Omental fat pad (tissue), 4 donors: ENCODE data around the gene SMIM7. TPM values are rescaled to one million over a fixed set of nuclear protein-coding genes. Genes with fewer than 3 reads are reported as not detected.

Experiments
- ATAC-seq: fragments of 150-250 bp; one replicate; pipeline ENCODE4 v1.9.1; 2016; ENCODE audit warnings: mild to moderate bottlenecking, moderate library complexity; ENCODE audit not compliant: low FRiP score
- DNase-seq: peaks from one replicate; pipeline ENCODE4 v3.0.0-alpha.2; 2019; ENCODE audit warnings: low spot score
- total RNA-seq, 4 donors: library from RNA; depleted of rRNA; stranded (reverse); fragments of >200 nt; gene quantifications; one replicate each; pipeline ENCODE4 v1.1.0, GENCODE V29; 2016
- TF ChIP-seq, protein P1 (sequence below), 3 donors: fragments of 450-650 bp; IDR thresholded peaks; one replicate each; pipeline ENCODE4 v1.5.1; 2016 to 2017; ENCODE audit warnings: antibody characterized with exemption in 3 of 3, mild to moderate bottlenecking in 3 of 3, moderate library complexity in 2 of 3

Gene SMIM7
- total RNA-seq, 4 donors from 2014 or later = 86.8 to 128 (median 123) TPM

DNA sequence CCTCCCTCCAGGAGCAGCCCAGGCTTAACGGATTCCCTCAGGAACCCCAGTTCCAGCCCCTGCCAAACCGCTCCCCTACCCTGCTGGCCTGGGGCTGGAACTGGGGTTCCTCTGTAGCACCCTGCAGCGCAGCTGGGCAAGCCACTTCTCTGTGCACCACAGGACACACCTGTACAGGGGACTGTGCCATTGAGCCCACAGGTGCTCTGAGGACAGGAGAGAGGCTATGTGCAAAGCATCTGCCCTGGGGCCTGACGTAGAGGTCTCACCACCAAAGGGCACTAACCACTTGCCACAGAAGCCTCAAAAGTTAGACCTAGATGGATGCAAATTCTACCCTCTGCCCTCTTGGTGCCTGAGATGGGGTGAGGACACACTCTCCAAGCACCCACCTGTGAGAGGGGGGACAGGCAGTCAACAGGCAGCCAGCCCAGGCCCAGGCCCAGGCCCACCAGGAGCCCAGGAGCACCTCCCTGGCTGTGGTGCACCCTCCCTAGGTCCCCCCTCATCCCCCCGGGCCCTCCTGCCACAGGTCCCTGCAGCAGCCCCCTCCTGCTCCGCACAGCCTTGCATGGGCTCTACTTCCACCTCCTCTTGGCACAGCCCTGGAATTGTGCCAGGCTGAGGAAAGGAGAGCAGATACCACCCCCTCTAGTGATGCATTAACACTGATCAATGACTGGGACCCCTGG lies 60.1 kb downstream of the SMIM7 start:
- DNase-seq = no peak
- TF ChIP-seq, protein P1, sequence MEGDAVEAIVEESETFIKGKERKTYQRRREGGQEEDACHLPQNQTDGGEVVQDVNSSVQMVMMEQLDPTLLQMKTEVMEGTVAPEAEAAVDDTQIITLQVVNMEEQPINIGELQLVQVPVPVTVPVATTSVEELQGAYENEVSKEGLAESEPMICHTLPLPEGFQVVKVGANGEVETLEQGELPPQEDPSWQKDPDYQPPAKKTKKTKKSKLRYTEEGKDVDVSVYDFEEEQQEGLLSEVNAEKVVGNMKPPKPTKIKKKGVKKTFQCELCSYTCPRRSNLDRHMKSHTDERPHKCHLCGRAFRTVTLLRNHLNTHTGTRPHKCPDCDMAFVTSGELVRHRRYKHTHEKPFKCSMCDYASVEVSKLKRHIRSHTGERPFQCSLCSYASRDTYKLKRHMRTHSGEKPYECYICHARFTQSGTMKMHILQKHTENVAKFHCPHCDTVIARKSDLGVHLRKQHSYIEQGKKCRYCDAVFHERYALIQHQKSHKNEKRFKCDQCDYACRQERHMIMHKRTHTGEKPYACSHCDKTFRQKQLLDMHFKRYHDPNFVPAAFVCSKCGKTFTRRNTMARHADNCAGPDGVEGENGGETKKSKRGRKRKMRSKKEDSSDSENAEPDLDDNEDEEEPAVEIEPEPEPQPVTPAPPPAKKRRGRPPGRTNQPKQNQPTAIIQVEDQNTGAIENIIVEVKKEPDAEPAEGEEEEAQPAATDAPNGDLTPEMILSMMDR (IDR thresholded peaks at IDR 0.05) = no peak
- no peak for ATAC-seq

DNA sequence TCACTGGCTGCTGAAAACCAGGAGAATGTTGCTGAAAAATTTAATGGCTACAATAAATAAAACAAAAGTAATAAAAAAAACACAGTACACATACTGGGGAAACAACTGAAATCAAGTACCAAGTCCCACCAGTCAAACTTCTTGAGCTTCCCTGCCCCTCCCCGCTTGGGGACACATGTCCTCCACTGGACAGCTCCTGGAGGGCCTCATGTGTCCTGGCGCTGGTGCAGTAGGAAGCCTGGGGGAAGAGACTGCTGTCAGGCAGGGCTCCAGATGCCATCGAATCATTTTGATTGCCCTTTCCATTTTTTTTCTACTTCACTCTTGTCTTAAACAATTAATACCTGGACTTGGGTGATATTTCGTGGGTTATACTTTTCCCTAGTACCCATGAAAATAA lies 61.1 kb downstream of the SMIM7 start:
- ATAC-seq (no peak), DNase-seq (no peak)
- TF ChIP-seq, protein P1 (IDR thresholded peaks at IDR 0.05) = no peak

DNA sequence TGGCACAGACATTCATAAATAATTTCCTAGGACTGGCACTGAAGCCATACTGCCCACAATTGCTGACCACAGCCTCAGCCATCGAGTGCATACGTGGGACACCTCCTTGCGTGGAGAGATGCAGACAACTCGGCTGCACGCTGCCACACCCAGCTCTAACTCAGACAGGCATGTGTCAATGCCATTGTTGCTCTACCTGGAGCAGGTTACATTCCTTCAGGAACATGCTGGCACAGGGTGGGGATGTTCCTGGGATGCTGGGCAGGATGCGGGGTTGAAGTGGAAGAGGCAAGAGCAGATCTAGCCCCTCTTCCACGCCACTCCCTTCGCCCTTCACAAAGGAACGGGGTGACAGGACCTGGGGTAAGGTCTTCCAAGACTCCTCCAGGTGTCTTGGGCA lies 63.5 kb downstream of the SMIM7 start:
- DNase-seq (no peak), ATAC-seq (no peak)
- TF ChIP-seq, protein P1 (IDR thresholded peaks at IDR 0.05) = no peak

Other genes with a start within 250 kb of the SMIM7 start
- gene EPS15L1, start 188.2 kb downstream of the SMIM7 start, total RNA-seq = 10 to 100 TPM; 12.9 to 37.0 (median 20.1) TPM
- not detected for gene CALR3, start 164.0 kb downstream of the SMIM7 start, total RNA-seq
- gene C19orf44, start 163.8 kb downstream of the SMIM7 start, total RNA-seq = 1 to 10 TPM; 3.7 to 9.1 (median 5.6) TPM
- 10 to 100 TPM in 2 of 4 donors, 1 to 10 TPM in 2; 5.9 to 25.1 (median 10.8) TPM for gene CHERP, start 117.7 kb downstream of the SMIM7 start, total RNA-seq
- gene SLC35E1, start 87.7 kb downstream of the SMIM7 start, total RNA-seq = 10 to 100 TPM; 22.9 to 46.3 (median 36.1) TPM
- 10 to 100 TPM in 1 of 4 donors, 1 to 10 TPM in 3; 7.2 to 15.5 (median 8.2) TPM for gene MED26, start 31.9 kb downstream of the SMIM7 start, total RNA-seq
- gene TMEM38A, start 995 bp upstream of the SMIM7 start, total RNA-seq = 1 to 10 TPM; 1.4 to 7.6 (median 1.9) TPM
- gene NWD1, start 59.7 kb upstream of the SMIM7 start, total RNA-seq = under 1 TPM in 1 of 4 donors, not detected in 3; 0.32 TPM
- gene SIN3B, start 169.3 kb upstream of the SMIM7 start, total RNA-seq = 10 to 100 TPM; 33.7 to 87.8 (median 44.9) TPM
- gene F2RL3, start 228.9 kb upstream of the SMIM7 start, total RNA-seq = 10 to 100 TPM in 2 of 4 donors, 1 to 10 TPM in 2; 4.1 to 31.8 (median 9.2) TPM